HEK293 (cell line): ENCODE results near the gene SIX2.

Experiments
- CTCF ChIA-PET: fragments of 350-600 bp; formaldehyde crosslinking; extraction: SDS; loops from one replicate; lab custom pipeline; 2021; ENCODE audit warnings: antibody characterized with exemption; lab: Yijun Ruan, JAX
- POLR2A ChIA-PET: fragments of 300-600 bp; formaldehyde crosslinking; extraction: SDS; loops from one replicate; lab custom pipeline; 2020; ENCODE audit warnings: antibody characterized with exemption, inconsistent platforms; lab: Yijun Ruan, JAX
- H3K27ac ChIP-seq: fragments of 200-500 bp; sonication (Bioruptor generic); 2 replicates; pipeline ENCODE4 v1.5.1; 2014; ENCODE audit warnings: low read depth, low read length, control low read depth, inconsistent platforms; ENCODE audit errors: extremely low read depth
- H3K36me3 ChIP-seq, 2 experiments: fragments of 200-500 bp in 1 of 2; sonication (Bioruptor generic) in 1 of 2; 1 replicate in 1 of 2; 2 replicates in 1 of 2; pipeline ENCODE4 v1.5.1; 2014 to 2017; ENCODE audit warnings: inconsistent platforms in 2 of 2, low read length in 2 of 2; ENCODE audit not compliant: control insufficient read depth in 2 of 2, insufficient read depth in 1 of 2
- H3K4me1 ChIP-seq: fragments of 200-500 bp; sonication (Bioruptor generic); 2 replicates; pipeline ENCODE4 v1.5.1; 2014; ENCODE audit warnings: mild to moderate bottlenecking, low read length, inconsistent platforms; ENCODE audit not compliant: control insufficient read depth, insufficient read depth
- H3K4me3 ChIP-seq: 2 replicates; pipeline ENCODE4 v1.5.1; 2011; ENCODE audit warnings: low read depth, mild to moderate bottlenecking, control low read depth, low read length, moderate library complexity
- H3K9me3 ChIP-seq: fragments of 200-500 bp; sonication (Bioruptor generic); 2 replicates; pipeline ENCODE4 v1.5.1; 2014; ENCODE audit warnings: low read depth, low read length, inconsistent platforms; ENCODE audit not compliant: control insufficient read depth, insufficient read depth
- BCL11B ChIP-seq: fragments of 450-650 bp; formaldehyde crosslinking; IDR thresholded peaks from 2 replicates; pipeline ENCODE4 v1.5.1; 2016; ENCODE audit warnings: low read depth, missing biosample characterization, missing genetic modification characterization
- EGR2 ChIP-seq: fragments of 450-650 bp; formaldehyde crosslinking; IDR thresholded peaks from 2 replicates; pipeline ENCODE4 v1.5.1; 2016; ENCODE audit warnings: low read depth, missing biosample characterization, missing genetic modification characterization
- HIC1 ChIP-seq: fragments of 450-650 bp; formaldehyde crosslinking; IDR thresholded peaks from 2 replicates; pipeline ENCODE4 v1.5.1; 2016; ENCODE audit warnings: missing biosample characterization, missing genetic modification characterization
- IKZF3 ChIP-seq: fragments of 450-650 bp; IDR thresholded peaks from 2 replicates; pipeline ENCODE4 v1.5.0; 2018; ENCODE audit warnings: missing biosample characterization, mild to moderate bottlenecking, missing genetic modification characterization, moderate library complexity
- PRDM1 ChIP-seq: fragments of 450-650 bp; formaldehyde crosslinking; IDR thresholded peaks from 2 replicates; pipeline ENCODE4; 2016; ENCODE audit warnings: missing biosample characterization, missing genetic modification characterization
- PRDM4 ChIP-seq: fragments of 450-650 bp; formaldehyde crosslinking; IDR thresholded peaks from 2 replicates; pipeline ENCODE4 v1.5.1; 2017; ENCODE audit warnings: missing biosample characterization, missing genetic modification characterization
- ZFP3 ChIP-seq: fragments of 450-650 bp; formaldehyde crosslinking; IDR thresholded peaks from 2 replicates; pipeline ENCODE4 v1.5.1; 2016; ENCODE audit warnings: low read depth, missing biosample characterization, missing genetic modification characterization
- ZFP37 ChIP-seq: fragments of 450-650 bp; formaldehyde crosslinking; IDR thresholded peaks from 2 replicates; pipeline ENCODE4 v1.5.1; 2016; ENCODE audit warnings: missing biosample characterization, missing genetic modification characterization
- ZNF114 ChIP-seq: fragments of 450-650 bp; formaldehyde crosslinking; IDR thresholded peaks from 2 replicates; pipeline ENCODE4 v1.5.0; 2017; ENCODE audit warnings: missing biosample characterization, missing genetic modification characterization
- ZNF146 ChIP-seq: fragments of 450-650 bp; formaldehyde crosslinking; IDR thresholded peaks from 2 replicates; pipeline ENCODE4 v1.5.1; 2016; ENCODE audit warnings: missing biosample characterization, missing genetic modification characterization
- ZNF174 ChIP-seq: fragments of 450-650 bp; formaldehyde crosslinking; IDR thresholded peaks from 2 replicates; pipeline ENCODE4 v1.5.0; 2017; ENCODE audit warnings: missing biosample characterization, mild to moderate bottlenecking, missing genetic modification characterization
- ZNF274 ChIP-seq, 2 experiments: fragments of 200-500 bp in 1 of 2; fragments of 450-650 bp in 1 of 2; sonication (Bioruptor generic) in 1 of 2; formaldehyde crosslinking in 1 of 2; IDR thresholded peaks; 2 replicates each; pipeline versions ENCODE4 v1.5.1 to v1.6.1; 2014 to 2016; ENCODE audit warnings: borderline replicate concordance in 1 of 2, inconsistent platforms in 1 of 2, low read length in 1 of 2, missing biosample characterization in 1 of 2, missing genetic modification characterization in 1 of 2
- ZNF302 ChIP-seq: fragments of 450-650 bp; formaldehyde crosslinking; IDR thresholded peaks from 2 replicates; pipeline ENCODE4 v1.5.1; 2016; ENCODE audit warnings: missing biosample characterization, missing genetic modification characterization, low read depth
- ZNF311 ChIP-seq: fragments of 450-650 bp; formaldehyde crosslinking; IDR thresholded peaks from 2 replicates; pipeline ENCODE4 v1.5.1; 2017; ENCODE audit warnings: missing biosample characterization, missing genetic modification characterization, borderline replicate concordance
- ZNF404 ChIP-seq: fragments of 450-650 bp; formaldehyde crosslinking; IDR thresholded peaks from 2 replicates; pipeline ENCODE4 v1.5.1; 2017; ENCODE audit warnings: missing biosample characterization, missing genetic modification characterization
- ZNF423 ChIP-seq: fragments of 450-650 bp; formaldehyde crosslinking; IDR thresholded peaks from 2 replicates; pipeline ENCODE4 v1.5.1; 2016; ENCODE audit warnings: missing biosample characterization, missing genetic modification characterization
- ZNF548 ChIP-seq: fragments of 450-650 bp; formaldehyde crosslinking; IDR thresholded peaks from 2 replicates; pipeline ENCODE4 v1.5.1; 2016; ENCODE audit warnings: missing biosample characterization, missing genetic modification characterization
- ZNF596 ChIP-seq: fragments of 450-650 bp; IDR thresholded peaks from 2 replicates; pipeline ENCODE4 v1.5.0; 2018; ENCODE audit warnings: missing biosample characterization, mild to moderate bottlenecking, missing genetic modification characterization, moderate library complexity
- ZNF645 ChIP-seq: fragments of 450-650 bp; formaldehyde crosslinking; IDR thresholded peaks from 2 replicates; pipeline ENCODE4; 2016; ENCODE audit warnings: missing biosample characterization, missing genetic modification characterization
- ZNF777 ChIP-seq: fragments of 450-650 bp; formaldehyde crosslinking; IDR thresholded peaks from 2 replicates; pipeline ENCODE4 v1.5.1; 2017; ENCODE audit warnings: missing biosample characterization, missing genetic modification characterization, borderline replicate concordance
- ZNF792 ChIP-seq: fragments of 450-650 bp; formaldehyde crosslinking; IDR thresholded peaks from 2 replicates; pipeline ENCODE4 v1.5.1; 2016; ENCODE audit warnings: missing biosample characterization, missing genetic modification characterization
- ZXDB ChIP-seq: fragments of 450-650 bp; formaldehyde crosslinking; IDR thresholded peaks from 2 replicates; pipeline ENCODE4 v1.5.1; 2016; ENCODE audit warnings: missing biosample characterization, missing genetic modification characterization
- TF ChIP-seq, protein P1 (sequence below): fragments of 450-650 bp; formaldehyde crosslinking; IDR thresholded peaks from 2 replicates; pipeline ENCODE4 v1.5.1; 2017; ENCODE audit warnings: missing biosample characterization, mild to moderate bottlenecking, missing genetic modification characterization, moderate library complexity

Gene SIX2

GRCh38 chr2:45047301-45047700, 38.0 kb upstream of the SIX2 start:
- TF ChIP-seq PRDM1 (tag by site-specific recombination), result no peak
- TF ChIP-seq ZNF274 (IDR thresholded peaks at IDR 0.05; ENCODE audit: low read length), result no peak
- no peak for TF ChIP-seq ZNF274 (tag by site-specific recombination; IDR thresholded peaks at IDR 0.05; ENCODE audit: borderline replicate concordance)
- no peak for TF ChIP-seq ZNF302 (tag by site-specific recombination)
- TF ChIP-seq BCL11B (tag by site-specific recombination), result no peak
- TF ChIP-seq ZNF777 (tag by site-specific recombination), result no peak
- TF ChIP-seq ZFP3 (tag by site-specific recombination), result no peak
- no peak for TF ChIP-seq IKZF3 (tag by site-specific recombination)
- TF ChIP-seq ZXDB (tag by site-specific recombination), result no peak
- TF ChIP-seq ZNF404 (tag by site-specific recombination), result no peak
- TF ChIP-seq ZNF423 (tag by site-specific recombination), result no peak
- ChIA-PET POLR2A (no interaction called here), CTCF (no interaction called here)
- H3K36me3 ChIP-seq, result no peaks in the 10 kb centered on the region
- H3K27ac ChIP-seq, result no peak overlapping the region
- no peak overlapping the region for H3K4me3 ChIP-seq
- no peaks in the 10 kb centered on the region for H3K4me1 ChIP-seq
- H3K9me3 ChIP-seq, result no peaks in the 10 kb centered on the region

- H3K27ac ChIP-seq, result no peak overlapping the region
- POLR2A ChIA-PET, result no interaction called here
- TF ChIP-seq HIC1 (tag by site-specific recombination), result no peak
- no peak for TF ChIP-seq PRDM4 (tag by site-specific recombination)
- TF ChIP-seq ZNF114 (tag by site-specific recombination), result no peak
- TF ChIP-seq ZNF174 (tag by site-specific recombination), result no peak
- no peak for TF ChIP-seq ZNF146
- no peak for TF ChIP-seq ZNF548 (tag by site-specific recombination)
- TF ChIP-seq, all 188 proteins: peak for 0
- H3K4me1 ChIP-seq, result no peaks in the 10 kb centered on the region
- CTCF ChIA-PET, result no interaction called here
- no peaks in the 10 kb centered on the region for H3K9me3 ChIP-seq
- no peaks in the 10 kb centered on the region for H3K36me3 ChIP-seq
- no peak overlapping the region for H3K4me3 ChIP-seq
These were observed 37.5 kb upstream of the SIX2 start for GRCh38 chr2:45046786-45047185.

DNA sequence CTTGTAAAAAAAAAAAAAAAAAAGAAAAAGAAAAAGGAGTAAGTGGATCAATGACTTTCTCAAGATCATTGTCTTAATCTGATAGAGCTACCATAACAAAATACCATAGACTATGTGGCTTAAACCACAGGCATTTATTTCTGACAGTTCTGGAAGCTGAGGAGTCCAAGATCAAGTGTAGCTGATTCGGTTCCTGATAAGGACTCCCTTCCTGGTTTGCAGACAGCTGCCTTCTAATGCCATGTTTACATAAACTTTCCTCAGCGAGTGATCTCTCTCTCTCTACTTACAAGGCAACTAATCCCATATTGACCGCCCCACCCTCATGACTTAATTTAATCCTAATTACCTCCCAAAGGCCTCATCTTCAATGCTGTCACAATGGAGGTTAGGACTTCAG, 36.5 kb upstream of the SIX2 start:
- POLR2A ChIA-PET, result no interaction called here
- Histone ChIP-seq H3K4me1 (no peaks in the 10 kb centered on the region), H3K4me3 (no peak overlapping the region), H3K36me3 (no peaks in the 10 kb centered on the region), H3K9me3 (no peaks in the 10 kb centered on the region), H3K27ac (no peak overlapping the region)
- CTCF ChIA-PET, result interaction anchor here (0.7 kb wide), 2 partner anchors 349 to 831 kb away, joined by 3 to 4 read pairs; no protein-coding TSS in a partner anchor
- TF ChIP-seq ZFP37 (no peak), ZNF596 (no peak), ZNF311 (tag by site-specific recombination) (no peak), ZNF645 (tag by site-specific recombination) (no peak), EGR2 (no peak), ZNF792 (no peak), PRDM4 (tag by site-specific recombination) (no peak)
- TF ChIP-seq, protein P1, sequence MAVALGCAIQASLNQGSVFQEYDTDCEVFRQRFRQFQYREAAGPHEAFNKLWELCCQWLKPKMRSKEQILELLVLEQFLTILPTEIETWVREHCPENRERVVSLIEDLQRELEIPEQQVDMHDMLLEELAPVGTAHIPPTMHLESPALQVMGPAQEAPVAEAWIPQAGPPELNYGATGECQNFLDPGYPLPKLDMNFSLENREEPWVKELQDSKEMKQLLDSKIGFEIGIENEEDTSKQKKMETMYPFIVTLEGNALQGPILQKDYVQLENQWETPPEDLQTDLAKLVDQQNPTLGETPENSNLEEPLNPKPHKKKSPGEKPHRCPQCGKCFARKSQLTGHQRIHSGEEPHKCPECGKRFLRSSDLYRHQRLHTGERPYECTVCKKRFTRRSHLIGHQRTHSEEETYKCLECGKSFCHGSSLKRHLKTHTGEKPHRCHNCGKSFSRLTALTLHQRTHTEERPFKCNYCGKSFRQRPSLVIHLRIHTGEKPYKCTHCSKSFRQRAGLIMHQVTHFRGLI, result no peak
